CD4-positive, alpha-beta T cell treated with Interleukin-15 for 1 hour (primary cell): ENCODE measurements around the gene FAM118B.
A peak's percentile ranks its signal among the peaks of the same experiment; 100 is the strongest.
"Not testable (repeated sequence)": the region's sequence is repeated elsewhere in the genome, so short reads cannot be mapped to it uniquely, and the experiment has no call there.

Experiments used
- DNase-seq: peaks from one replicate; pipeline ENCODE4 v3.0.0-alpha.2; 2020

FAM118B gene

DNA sequence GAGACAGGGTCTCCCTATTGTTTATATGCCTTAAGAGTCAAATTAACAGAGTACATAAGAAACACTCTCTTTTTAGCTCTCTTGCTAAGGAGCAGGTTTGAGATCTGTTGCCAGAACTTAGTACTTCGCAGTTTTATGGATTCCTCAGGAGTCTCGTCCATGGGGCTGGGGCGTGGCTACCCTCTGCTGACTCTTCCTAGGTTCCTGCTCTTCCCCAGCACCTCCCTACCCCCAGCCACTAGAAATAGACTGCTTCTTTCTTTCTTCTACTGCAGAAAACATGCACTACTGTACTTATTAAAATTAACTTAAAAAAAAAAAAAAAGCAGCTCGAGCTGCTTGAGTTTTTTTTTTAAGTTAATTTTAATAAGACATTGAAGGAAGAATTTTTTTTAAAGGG, 8.0 kb downstream of the FAM118B start:
- no peak for DNase-seq

DNA sequence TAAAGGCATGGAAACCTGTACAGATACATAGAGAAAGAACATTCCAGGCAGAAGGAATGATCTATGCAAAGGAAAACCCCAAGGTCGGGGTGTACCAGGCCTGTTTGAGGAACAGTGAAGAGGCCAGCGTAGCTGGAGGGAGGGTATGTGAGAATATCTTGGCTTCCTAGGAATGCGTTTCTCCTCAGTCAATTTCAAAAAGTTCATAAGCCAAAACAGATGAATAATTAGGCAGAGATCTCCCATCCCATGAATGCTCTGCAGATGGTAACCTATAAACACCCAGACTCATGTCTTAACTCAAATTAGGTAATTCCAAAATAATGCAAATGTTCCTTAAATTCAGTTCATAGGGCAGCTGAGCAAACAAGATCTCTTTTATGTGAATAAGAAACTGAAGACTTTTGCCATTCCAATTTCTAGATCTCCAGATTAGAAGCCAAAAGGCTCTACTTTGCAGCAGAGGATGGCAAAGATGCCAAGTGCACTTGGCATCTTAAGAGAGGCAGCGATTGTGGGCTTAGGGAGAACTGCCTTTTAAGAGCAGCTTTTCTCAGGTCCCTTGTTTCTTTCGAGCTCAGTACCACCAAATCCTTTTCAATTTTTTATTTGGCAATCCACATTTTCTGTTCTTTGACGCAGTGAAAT, 13.2 kb downstream of the FAM118B start:
- no peak for DNase-seq

DNA sequence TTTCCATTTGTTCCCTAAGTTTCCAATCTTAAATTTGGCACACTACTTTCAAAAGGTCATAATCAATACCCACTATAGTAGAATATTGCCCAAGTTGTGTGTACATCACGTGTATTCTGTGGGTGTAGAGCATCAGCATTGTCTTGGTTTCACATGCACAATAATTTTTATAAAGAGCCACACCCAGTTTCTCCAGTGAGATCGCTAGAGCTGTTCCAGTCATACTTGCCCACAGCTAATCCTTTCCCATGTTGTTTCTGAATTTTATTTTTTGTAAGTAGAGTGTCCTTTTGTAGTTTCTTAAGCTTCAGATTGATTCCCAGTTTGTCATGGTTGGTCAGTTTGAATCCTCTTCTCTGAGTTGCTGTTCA, 13.7 kb downstream of the FAM118B start:
- DNase-seq = no peak

DNA sequence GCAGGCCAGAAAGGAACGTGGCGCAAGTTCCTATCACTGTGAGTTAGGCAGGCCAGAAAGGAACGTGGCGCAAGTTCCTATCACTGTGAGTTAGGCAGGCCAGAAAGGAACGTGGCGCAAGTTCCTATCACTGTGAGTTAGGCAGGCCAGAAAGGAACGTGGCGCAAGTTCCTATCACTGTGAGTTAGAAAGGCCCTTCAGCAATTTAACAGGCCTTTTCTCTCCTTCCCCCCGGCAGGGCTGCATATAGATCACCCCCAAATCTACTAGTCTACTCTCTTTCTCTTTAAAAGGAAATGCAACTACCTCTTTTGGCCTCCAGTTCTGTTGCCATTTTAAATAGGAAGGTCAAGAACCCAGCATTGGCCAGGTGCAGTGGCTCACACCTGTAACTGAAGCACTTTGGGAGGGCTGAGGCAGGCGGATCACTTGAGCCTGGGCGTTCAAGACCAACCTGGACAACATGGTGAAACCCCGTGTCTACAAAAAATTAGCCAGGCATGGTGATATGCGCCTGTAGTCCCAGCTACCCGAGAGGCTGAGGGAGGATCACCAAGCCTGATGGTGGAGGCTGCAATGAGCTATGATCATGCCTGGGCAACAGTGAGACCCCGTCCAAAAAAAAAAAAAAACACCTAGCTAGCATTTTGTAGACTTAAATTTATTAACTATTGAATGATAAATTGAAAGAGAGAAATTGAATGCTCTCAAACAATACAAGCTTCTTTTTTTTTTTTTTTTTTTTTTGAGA, 14.9 kb downstream of the FAM118B start:
- no peak for DNase-seq

DNA sequence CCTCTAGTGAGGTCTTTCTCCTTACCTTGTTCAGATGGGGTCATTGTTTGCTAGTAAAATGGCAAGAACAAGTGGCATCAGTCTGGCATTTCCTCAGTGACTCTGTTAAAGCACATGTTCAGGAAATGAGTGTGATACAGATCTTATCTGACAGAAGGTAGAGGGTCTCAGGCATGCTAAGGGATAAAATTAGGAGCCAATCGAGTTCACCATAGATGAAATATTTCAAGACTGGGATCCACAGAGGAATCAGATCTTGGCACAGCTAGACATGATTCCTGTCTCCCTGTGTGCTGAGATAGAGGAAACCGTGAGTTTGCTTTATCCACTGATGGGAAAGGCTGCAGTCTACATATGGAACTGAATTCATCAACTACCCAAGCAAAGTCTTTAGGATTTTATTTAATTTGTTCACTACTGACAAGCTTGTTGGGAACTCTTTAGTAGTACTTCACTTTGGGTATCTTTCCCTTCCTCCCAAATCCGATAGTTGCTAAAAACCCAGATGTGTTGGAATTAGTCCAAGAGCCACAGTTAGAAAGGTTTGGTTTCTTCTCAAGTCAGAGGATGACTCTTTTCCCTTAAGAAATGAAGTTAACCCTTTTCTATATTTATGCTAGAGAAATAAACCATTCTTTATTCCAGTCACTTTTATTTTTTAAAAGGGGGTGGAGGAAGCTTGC, 18.4 kb downstream of the FAM118B start:
- DNase-seq = no peak

DNA sequence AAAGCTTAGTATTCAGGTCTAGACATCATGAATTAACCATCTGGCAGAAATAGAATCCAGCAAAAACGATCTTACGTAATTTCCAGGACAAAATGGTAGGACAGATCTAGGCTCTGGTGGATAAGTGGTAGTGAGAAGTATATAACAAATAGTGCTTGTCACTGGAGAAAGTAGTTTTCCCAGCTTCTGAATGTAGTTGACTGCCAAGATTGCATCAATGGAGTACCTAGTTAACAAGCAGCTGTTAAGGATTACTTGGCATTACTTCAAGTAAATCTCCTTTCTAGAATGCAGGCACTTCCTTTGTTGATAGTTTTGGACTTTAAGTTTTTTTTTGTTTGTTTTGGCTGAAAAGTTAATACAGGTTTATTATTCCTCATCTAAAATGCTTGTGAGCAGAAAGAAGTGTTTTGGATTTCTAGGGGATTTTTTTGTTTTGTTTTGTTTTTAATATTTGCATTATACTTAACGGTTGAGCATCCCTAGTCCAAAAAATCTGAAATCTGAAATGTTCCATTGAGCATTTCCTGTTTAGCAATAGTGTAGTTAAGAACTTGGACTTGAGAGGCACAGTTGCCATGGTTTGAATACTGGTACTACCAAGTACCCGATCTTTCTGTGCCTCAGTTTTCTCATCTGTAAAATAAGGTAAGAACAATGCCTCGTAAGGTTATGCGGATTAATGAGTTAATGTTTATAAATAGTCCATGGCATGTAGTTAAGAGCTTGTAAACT, 20.3 kb downstream of the FAM118B start:
- DNase-seq = no peak

DNA sequence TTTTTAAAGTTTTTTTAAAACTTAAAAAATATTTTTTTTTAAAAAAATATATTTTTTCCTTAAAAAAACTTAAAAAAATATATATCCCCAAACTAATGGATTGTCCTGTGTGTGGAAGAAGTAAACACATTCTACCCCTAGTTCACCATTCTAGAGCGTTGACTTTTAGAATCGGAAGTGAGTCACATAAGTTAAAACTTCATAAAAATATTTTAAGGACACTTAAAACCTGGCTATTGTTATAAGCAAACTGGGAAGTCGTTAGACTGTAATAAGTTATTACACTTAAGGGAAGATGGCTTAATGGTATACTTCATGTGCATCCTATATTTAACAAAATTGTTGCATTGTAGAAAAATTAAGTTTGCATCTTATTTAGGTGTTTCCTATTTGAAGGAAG, 21.1 kb downstream of the FAM118B start:
- no peak for DNase-seq

DNA sequence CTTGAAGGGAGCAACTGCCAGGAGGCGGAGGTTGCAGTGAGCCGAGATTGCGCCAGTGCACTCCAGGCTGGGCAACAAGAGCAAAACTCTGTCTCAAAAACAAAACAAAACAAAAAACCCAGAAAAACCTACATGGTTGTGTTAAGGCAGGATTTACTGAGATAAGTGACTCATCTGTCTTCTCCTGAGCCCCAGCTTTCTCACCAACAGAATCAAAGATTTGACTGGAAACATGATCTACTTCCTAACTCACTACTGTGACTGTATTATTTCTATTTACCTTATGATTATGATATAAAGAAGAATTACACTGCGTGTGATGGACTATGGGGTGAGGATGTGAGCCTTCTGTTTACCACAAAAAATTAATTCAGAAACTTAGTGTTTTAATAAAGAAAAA, 21.8 kb downstream of the FAM118B start:
- no peak for DNase-seq

DNA sequence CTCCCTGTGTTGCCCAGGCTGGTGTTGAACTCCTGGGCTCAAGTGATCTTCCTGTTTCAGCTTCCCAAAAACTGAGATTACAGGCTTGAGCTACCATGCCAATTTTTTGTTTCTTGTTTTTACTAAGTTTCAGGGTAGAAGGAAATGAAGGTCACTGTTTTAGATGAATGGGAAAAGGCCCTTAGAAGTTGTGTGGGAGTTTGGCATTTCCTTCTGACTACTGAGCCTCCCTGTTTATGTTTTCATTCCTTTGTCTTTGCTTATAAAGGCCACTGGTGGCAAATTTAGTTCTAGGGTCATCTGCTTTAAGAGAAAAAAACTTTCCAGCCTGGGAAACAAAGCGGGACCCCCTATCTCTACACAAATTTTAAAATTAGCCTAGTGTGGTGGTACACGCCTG, 35.1 kb downstream of the FAM118B start:
- no peak for DNase-seq

DNA sequence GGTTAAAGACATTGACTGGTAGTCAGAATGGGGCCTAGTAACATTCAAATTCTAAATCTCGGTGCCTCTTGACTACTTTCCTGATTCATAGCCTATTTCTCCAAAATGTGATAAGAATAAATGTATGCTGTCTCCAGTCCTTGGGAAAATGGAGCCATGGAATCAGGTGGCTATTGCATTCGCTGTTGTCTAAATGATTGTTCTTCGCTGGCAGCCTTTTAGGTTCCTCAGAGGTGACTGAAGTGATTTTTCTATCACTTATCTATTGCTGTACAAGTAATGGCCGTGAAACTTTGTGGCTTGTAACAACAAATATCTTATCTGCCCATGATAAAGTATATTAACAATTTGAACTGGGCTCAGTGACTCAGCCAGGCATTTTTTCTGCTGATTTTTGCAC, 41.7 kb downstream of the FAM118B start:
- DNase-seq = no peak

DNA sequence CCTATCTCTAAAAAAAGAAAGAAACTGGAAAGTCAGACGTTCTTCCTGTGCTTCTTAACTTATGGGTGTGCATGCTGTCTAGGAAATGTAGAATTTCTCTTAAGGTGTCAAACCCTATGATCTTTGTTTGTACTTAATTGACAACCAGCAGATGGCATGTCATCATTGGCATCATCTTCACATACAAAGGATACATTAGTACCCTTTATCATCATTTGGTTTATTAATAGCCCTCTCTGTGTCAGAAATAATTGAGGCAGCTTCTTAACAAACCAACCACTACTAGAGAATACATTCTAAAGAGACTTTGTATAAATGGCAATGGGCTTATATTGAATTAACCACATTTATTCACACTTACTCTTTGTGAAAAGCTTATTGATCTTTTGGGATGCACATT, 43.2 kb downstream of the FAM118B start:
- no peak for DNase-seq

DNA sequence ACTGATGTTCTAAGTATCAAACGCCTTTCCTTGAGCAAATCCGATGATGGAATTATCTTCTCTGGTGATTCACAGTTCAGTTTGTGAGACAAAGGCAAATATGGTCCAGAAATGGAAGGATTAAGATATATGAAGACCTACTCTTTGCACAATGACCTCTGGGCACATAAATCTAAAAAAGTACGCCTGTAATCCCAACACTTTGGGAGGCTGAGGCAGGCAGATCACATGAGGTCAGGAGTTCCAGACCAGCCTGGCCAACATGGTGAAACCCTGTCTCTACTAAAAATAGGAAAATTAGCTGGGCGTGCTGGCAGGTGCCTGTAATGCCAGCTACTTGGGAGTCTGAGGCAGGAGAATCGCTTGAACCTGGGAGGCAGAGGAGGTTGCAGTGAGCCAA, 43.9 kb downstream of the FAM118B start:
- not testable (repeated sequence) for DNase-seq

DNA sequence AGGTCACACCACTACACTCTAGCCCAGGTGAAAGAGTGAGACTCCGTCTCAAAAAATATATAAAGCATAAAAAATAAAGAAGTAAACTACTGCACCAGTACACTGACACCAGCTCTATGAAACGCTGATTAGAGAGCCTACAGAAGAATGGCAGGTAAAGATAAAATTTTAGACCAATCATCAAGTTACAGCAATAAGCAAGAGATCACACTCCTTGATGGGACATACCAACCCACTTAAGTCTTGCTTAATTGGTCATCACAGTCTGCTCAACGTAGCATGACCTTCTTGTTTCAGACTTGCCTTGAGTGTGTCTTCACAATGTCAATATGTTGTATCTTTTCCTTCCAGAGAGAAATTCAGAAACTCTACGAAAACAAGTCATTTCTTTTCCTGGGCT, 44.6 kb downstream of the FAM118B start:
- no peak for DNase-seq

DNA sequence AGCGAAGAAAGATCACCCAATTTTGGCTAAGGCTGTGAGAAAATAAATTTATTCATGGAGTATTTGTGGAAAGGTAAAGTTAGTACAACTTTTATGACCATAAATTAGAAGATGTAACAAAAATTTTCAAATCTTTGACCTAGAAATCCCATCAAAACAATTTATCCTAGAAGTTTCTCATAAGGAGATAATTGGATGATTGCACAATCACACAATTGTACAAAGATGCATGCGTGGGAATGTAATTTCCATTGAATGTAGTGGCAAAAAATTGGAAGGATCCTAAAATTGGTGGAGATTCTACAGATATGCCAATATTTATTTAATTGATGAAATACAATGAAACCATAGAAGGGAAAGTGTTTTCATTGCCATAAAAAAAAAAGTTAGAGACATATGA, 45.6 kb downstream of the FAM118B start:
- no peak for DNase-seq

DNA sequence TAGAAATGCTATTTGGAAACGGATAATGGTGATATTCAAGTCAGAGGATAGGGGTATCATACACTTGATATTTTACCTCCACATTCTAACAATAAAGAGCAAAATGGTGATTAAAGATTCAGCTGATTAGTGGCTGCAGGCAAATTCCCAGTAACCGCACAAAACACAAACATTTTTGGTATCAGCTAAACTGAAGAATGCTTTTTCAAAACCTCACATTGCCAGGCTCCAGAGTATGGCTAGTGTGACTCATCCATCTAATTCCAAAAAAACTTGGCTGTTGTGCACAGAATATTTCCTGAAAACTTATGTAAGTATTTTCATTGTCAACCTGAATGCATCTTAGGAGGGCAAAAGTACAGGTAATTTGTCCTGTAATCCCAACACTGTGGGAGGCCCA, 46.2 kb downstream of the FAM118B start:
- no peak for DNase-seq

DNA sequence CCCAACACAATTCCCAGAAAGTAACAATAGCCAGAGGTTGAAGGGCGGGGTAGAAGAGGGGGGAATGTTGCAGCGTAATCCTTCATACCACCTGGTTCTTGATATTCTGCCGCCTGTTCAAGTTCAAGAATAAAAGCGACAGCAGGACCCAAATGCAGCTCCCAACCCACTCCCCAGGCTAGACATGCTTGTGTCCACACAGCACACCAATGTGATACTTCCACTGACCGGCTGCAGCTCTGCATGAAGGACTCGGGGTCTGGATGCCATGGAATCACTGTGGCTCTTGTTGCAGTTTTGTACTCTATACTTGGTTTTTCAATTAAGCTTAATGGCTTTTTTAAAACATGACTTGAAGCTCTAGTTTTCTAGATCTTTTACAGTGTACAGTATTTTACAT, 50.6 kb downstream of the FAM118B start:
- DNase-seq = no peak

DNA sequence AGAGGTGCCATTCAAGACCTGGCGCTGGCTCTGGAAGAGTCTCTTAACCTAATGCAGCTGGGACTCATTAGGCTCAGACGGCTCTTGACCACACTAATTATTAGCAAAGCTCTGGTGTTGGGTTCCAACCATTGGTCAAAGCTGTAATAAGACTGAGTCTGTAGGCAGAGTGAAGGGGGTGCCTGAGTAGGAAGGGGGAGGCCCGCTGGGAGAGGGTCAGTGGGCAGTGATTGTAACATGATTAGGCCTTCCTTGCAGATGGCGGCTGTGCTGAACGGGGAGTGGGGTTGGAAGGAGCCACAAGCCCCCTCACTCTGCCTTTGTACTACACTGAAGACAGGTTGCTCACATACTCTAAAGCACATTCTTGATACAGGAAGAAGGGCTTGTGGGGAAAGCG, 51.9 kb downstream of the FAM118B start:
- no peak for DNase-seq

DNA sequence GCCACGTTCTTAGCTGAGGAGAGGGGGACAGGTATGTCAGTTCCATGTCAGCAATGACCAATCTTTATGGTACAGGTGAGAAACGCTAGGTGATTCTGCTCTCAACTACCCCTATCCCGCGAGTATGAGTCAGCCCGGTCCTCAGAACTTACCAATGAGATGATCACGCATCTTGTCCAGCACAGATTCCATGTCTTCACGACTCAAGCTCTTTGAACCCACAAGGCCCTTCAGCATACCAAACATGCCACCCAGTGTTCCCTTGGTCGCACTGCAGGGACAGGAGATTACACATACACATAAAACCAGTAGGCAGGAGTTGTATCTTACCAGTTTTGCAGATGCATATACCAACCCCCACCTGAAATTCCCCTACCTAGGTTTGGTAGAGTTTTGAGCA, 54.2 kb downstream of the FAM118B start:
- DNase-seq = no peak

DNA sequence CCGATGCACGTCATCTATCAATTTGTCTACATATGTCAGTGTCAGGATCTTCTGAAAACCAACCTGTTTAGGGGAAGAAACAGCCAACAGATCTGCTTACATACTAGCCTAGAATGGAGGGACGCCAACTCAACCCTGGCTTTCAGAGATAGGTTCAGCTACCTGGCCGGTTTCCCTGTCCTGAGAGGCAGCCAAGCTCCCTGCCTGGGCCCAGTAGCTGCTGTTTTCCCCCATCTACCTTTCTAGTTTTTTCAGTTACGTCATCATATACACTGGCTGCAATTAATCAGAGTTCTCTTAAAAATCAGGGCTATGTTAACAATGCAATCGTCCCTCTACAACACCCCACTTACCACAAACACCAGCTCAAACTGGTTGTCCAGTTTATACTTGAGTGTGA, 56.1 kb downstream of the FAM118B start:
- DNase-seq = no peak

DNA sequence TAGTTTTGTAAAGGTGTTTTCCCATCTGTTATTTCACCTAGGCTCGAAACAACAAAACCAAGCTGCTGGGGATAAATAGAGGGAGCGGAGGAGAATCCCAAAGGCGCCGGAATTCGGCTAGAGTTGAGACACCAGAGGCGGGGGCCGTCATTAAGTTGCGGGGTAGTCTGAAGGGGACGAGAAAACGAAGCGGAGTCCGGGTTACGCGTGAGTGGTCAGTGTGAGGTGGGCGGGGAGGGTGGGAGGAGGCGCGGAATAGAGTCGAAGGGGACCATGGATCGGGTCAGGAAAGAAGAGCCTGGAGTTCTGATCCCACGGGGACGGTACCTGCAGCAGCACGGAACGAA, 56.8 kb downstream of the FAM118B start:
- no peak for DNase-seq

DNA sequence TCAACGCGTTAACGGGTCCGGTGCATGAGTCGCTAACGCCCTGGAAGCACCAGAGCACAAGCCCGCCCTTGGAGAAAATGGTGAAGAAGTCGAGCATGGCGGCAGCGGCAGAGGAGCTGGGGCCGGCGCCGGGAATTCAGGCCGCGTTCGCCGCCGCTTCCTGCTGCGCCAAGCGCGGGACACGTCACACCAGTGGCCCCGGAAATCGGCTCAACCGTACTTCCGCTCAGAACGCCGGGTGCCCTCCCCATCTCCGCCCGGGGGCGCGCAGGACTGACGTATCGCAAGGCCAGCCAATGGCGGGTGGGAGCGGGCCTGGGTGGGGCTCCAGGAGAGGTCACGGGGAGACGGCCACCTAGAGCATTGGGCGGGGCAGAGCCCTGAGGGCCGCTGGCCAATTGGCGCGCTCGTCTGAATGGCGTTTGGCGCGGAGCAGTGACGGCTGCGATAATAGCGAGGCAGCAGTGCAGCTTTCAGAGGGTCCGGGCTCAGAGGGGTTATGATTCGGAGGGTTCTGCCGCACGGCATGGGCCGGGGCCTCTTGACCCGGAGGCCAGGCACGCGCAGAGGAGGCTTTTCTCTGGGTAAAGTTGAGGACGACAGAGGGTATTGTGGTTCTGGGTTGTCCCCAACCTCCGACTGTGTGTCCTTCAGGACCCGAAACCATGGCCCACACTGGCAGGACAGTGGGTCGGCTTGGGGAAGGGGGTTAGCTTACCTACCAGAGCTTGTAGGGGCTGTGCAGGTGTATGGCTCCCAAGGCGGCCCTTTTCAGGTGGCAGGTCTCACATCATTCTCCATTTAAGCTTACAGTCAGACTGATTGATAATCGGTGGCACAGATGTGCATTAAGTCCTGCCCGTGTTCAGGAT, 57.4 kb downstream of the FAM118B start, which contains the start of the genes FOXRED1 and SRPRA:
Gene FOXRED1 (plus strand): TSS at position 447 of the 872 bp plus-strand sequence. CDS start 53 bp downstream, at position 500.
Gene SRPRA (minus strand): TSS at position 188 of the 872 bp plus-strand sequence. CDS start 91 bp downstream, at position 97.
- DNase-seq = peak; percentile 99

DNA sequence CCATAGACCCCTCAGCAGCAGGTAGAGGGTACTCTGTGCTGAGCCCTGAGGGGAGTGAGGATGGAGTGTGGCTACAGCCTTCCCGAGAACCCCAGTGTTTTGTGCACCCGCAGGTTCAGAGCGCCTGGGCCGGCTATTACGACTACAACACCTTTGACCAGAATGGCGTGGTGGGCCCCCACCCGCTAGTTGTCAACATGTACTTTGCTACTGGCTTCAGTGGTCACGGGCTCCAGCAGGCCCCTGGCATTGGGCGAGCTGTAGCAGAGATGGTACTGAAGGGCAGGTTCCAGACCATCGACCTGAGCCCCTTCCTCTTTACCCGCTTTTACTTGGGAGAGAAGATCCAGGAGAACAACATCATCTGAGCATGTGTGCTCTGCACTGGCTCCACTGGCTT, 65.7 kb downstream of the FAM118B start:
- no peak for DNase-seq
